Osteocyte (in vitro differentiated cells): Measurements from ENCODE around the gene UGT1A4. TPM values are rescaled to one million over a fixed set of nuclear protein-coding genes. Genes with fewer than 3 reads are reported as not detected.
"Not testable (repeated sequence)": the region's sequence is repeated elsewhere in the genome, so short reads cannot be mapped to it uniquely, and the experiment has no call there.

Experiments used
- DNase-seq: peaks from one replicate; pipeline ENCODE4 v3.0.0; 2021; ENCODE audit warnings: mixed read lengths; ENCODE audit not compliant: unreplicated experiment; ENCODE audit errors: extremely low spot score
- H3K27ac Mint-ChIP-seq: one replicate; pipeline ENCODE4 v1.8.0; 2021; ENCODE audit warnings: mild to moderate bottlenecking, mixed read lengths; ENCODE audit not compliant: unreplicated experiment
- H3K27me3 Mint-ChIP-seq: one replicate; pipeline ENCODE4 v1.8.0; 2021; ENCODE audit warnings: mixed read lengths; ENCODE audit not compliant: unreplicated experiment
- H3K36me3 Mint-ChIP-seq: one replicate; pipeline ENCODE4 v1.8.0; 2021; ENCODE audit warnings: mixed read lengths; ENCODE audit not compliant: unreplicated experiment
- H3K4me1 Mint-ChIP-seq: one replicate; pipeline ENCODE4 v1.8.0; 2021; ENCODE audit warnings: mixed read lengths; ENCODE audit not compliant: unreplicated experiment
- H3K4me3 Mint-ChIP-seq: one replicate; pipeline ENCODE4 v1.8.0; 2021; ENCODE audit warnings: mild to moderate bottlenecking, moderate library complexity, mixed read lengths; ENCODE audit not compliant: unreplicated experiment
- H3K9me3 Mint-ChIP-seq: one replicate; pipeline ENCODE4 v1.8.0; 2021; ENCODE audit warnings: mixed read lengths; ENCODE audit not compliant: unreplicated experiment
- CTCF ChIP-seq: fragments of 200-600 bp; sonication (generic); IDR thresholded peaks from 2 replicates; pipeline ENCODE4 v1.5.0; 2021; ENCODE audit warnings: antibody characterized with exemption, mild to moderate bottlenecking, moderate library complexity
- total RNA-seq: library from RNA; stranded (reverse); gene quantifications from 2 replicates; pipeline ENCODE4 v1.2.1, GENCODE V29; 2021

Gene UGT1A4
- total RNA-seq, 1 donor from 2014 or later: not detected

- Mint-ChIP-seq H3K4me3 (no peak overlapping the region), H3K27ac (no peak overlapping the region), H3K4me1 (peaks cover 8% of the 10 kb centered on the region), H3K36me3 (no peaks in the 10 kb centered on the region), H3K27me3 (peaks cover 7% of the 10 kb centered on the region), H3K9me3 (no peaks in the 10 kb centered on the region)
- no peak for TF ChIP-seq CTCF
- no peak for DNase-seq
Measured at GRCh38 chr2:233713262-233713615, 5.3 kb upstream of the UGT1A4 start.

GRCh38 chr2:233714121-233714520, 4.4 kb upstream of the UGT1A4 start:
- TF ChIP-seq CTCF: no peak
- no peak overlapping the region for H3K27ac Mint-ChIP-seq
- no peak overlapping the region for H3K4me3 Mint-ChIP-seq
- no peaks in the 10 kb centered on the region for H3K36me3 Mint-ChIP-seq
- H3K4me1 Mint-ChIP-seq: peaks cover 7% of the 10 kb centered on the region
- H3K27me3 Mint-ChIP-seq: peaks cover 7% of the 10 kb centered on the region
- no peak for DNase-seq
- no peaks in the 10 kb centered on the region for H3K9me3 Mint-ChIP-seq

- peaks cover 43% of the 10 kb centered on the region for H3K27me3 Mint-ChIP-seq
- no peak within 1 kb of the TSS for H3K27ac Mint-ChIP-seq
- no peak within 1 kb of the TSS for H3K4me3 Mint-ChIP-seq
- H3K9me3 Mint-ChIP-seq: peaks cover 5% of the 10 kb centered on the region
- no peaks in the 10 kb centered on the region for H3K4me1 Mint-ChIP-seq
- H3K36me3 Mint-ChIP-seq: no peaks in the 10 kb centered on the region
- TF ChIP-seq CTCF: no peak
- no peak for DNase-seq
Measured at GRCh38 chr2:233728723-233729301, 10.3 kb downstream of the UGT1A4 start, which contains the start of gene UGT1A3. UGT1A3 (plus strand) TSS chr2:233729042; CDS start chr2:233729127, 85 bp downstream.

GRCh38 chr2:233736868-233737653, 18.5 kb downstream of the UGT1A4 start:
- H3K4me1 Mint-ChIP-seq, H3K9me3 Mint-ChIP-seq, H3K4me3 Mint-ChIP-seq, H3K27ac Mint-ChIP-seq, DNase-seq, H3K36me3 Mint-ChIP-seq: not testable (repeated sequence)
- peaks cover 73% of the 10 kb centered on the region for H3K27me3 Mint-ChIP-seq

- no peak for DNase-seq
- no peaks in the 10 kb centered on the region for H3K4me1 Mint-ChIP-seq
- no peaks in the 10 kb centered on the region for H3K9me3 Mint-ChIP-seq
- no peaks in the 10 kb centered on the region for H3K36me3 Mint-ChIP-seq
- no peak for TF ChIP-seq CTCF
- peaks cover 58% of the 10 kb centered on the region for H3K27me3 Mint-ChIP-seq
- no peak overlapping the region for H3K27ac Mint-ChIP-seq
- H3K4me3 Mint-ChIP-seq: no peak overlapping the region
Measured at GRCh38 chr2:233740870-233741269, 22.3 kb downstream of the UGT1A4 start.
